ENCODE measurements around the gene GNMT.

The GNMT gene

GRCh38 chr6:43001843-43002242 is 41.3 kb downstream of the GNMT start:
- Histone ChIP-seq H3K9ac (ENCODE audit: low read length) (no peak overlapping the region), H3K36me3 (ENCODE audit: control insufficient read depth, low read depth, low read length) (peaks cover 5% of the 10 kb centered on the region), H3K9me3 (ENCODE audit: control insufficient read depth, low read depth, low read length) (no peaks in the 10 kb centered on the region), H3K27me3 (ENCODE audit: control insufficient read depth, insufficient read depth, low read length) (no peaks in the 10 kb centered on the region), H3K4me3 (ENCODE audit: low read length) (no peak overlapping the region), H3K27ac (ENCODE audit: low read length) (no peak overlapping the region), H3K4me1 (ENCODE audit: control insufficient read depth, low read depth, low read length) (no peaks in the 10 kb centered on the region)

- H3K27ac ChIP-seq (ENCODE audit: low read length): no peak overlapping the region
- no peak overlapping the region for H3K4me3 ChIP-seq (ENCODE audit: low read length)
- H3K9me3 ChIP-seq (ENCODE audit: control insufficient read depth, low read depth, low read length): no peaks in the 10 kb centered on the region
- H3K4me1 ChIP-seq (ENCODE audit: control insufficient read depth, low read depth, low read length): no peaks in the 10 kb centered on the region
- H3K36me3 ChIP-seq (ENCODE audit: control insufficient read depth, low read depth, low read length): peaks cover 40% of the 10 kb centered on the region
- H3K27me3 ChIP-seq (ENCODE audit: control insufficient read depth, insufficient read depth, low read length): no peaks in the 10 kb centered on the region
- no peak overlapping the region for H3K9ac ChIP-seq (ENCODE audit: low read length)
Measured at GRCh38 chr6:43005844-43006243, 45.3 kb downstream of the GNMT start.

- no peaks in the 10 kb centered on the region for H3K27me3 ChIP-seq (ENCODE audit: control insufficient read depth, insufficient read depth, low read length)
- no peaks in the 10 kb centered on the region for H3K9me3 ChIP-seq (ENCODE audit: control insufficient read depth, low read depth, low read length)
- H3K36me3 ChIP-seq (ENCODE audit: control insufficient read depth, low read depth, low read length): peaks cover 44% of the 10 kb centered on the region
- no peak overlapping the region for H3K4me3 ChIP-seq (ENCODE audit: low read length)
- no peaks in the 10 kb centered on the region for H3K4me1 ChIP-seq (ENCODE audit: control insufficient read depth, low read depth, low read length)
- H3K27ac ChIP-seq (ENCODE audit: low read length): no peak overlapping the region
- no peak overlapping the region for H3K9ac ChIP-seq (ENCODE audit: low read length)
Measured at GRCh38 chr6:43006251-43006650, 45.7 kb downstream of the GNMT start.

GRCh38 chr6:43007126-43007525 is 46.6 kb downstream of the GNMT start:
- Histone ChIP-seq H3K27me3 (ENCODE audit: control insufficient read depth, insufficient read depth, low read length) (no peaks in the 10 kb centered on the region), H3K9me3 (ENCODE audit: control insufficient read depth, low read depth, low read length) (no peaks in the 10 kb centered on the region), H3K27ac (ENCODE audit: low read length) (no peak overlapping the region), H3K4me3 (ENCODE audit: low read length) (no peak overlapping the region), H3K36me3 (ENCODE audit: control insufficient read depth, low read depth, low read length) (peaks cover 52% of the 10 kb centered on the region), H3K4me1 (ENCODE audit: control insufficient read depth, low read depth, low read length) (no peaks in the 10 kb centered on the region), H3K9ac (ENCODE audit: low read length) (no peak overlapping the region)

GRCh38 chr6:43009124-43009523 is 48.6 kb downstream of the GNMT start:
- no peaks in the 10 kb centered on the region for H3K4me1 ChIP-seq (ENCODE audit: control insufficient read depth, low read depth, low read length)
- H3K4me3 ChIP-seq (ENCODE audit: low read length): no peak overlapping the region
- no peaks in the 10 kb centered on the region for H3K27me3 ChIP-seq (ENCODE audit: control insufficient read depth, insufficient read depth, low read length)
- no peak overlapping the region for H3K9ac ChIP-seq (ENCODE audit: low read length)
- H3K27ac ChIP-seq (ENCODE audit: low read length): no peak overlapping the region
- no peaks in the 10 kb centered on the region for H3K9me3 ChIP-seq (ENCODE audit: control insufficient read depth, low read depth, low read length)
- H3K36me3 ChIP-seq (ENCODE audit: control insufficient read depth, low read depth, low read length): peaks cover 54% of the 10 kb centered on the region

- H3K9ac ChIP-seq (ENCODE audit: low read length): no peak overlapping the region
- no peaks in the 10 kb centered on the region for H3K4me1 ChIP-seq (ENCODE audit: control insufficient read depth, low read depth, low read length)
- no peaks in the 10 kb centered on the region for H3K9me3 ChIP-seq (ENCODE audit: control insufficient read depth, low read depth, low read length)
- H3K4me3 ChIP-seq (ENCODE audit: low read length): no peak overlapping the region
- H3K27me3 ChIP-seq (ENCODE audit: control insufficient read depth, insufficient read depth, low read length): no peaks in the 10 kb centered on the region
- H3K36me3 ChIP-seq (ENCODE audit: control insufficient read depth, low read depth, low read length): peaks cover 50% of the 10 kb centered on the region
- no peak overlapping the region for H3K27ac ChIP-seq (ENCODE audit: low read length)
Measured at GRCh38 chr6:43011207-43011606, 50.7 kb downstream of the GNMT start.

- H3K9me3 ChIP-seq (ENCODE audit: control insufficient read depth, low read depth, low read length): no peaks in the 10 kb centered on the region
- peaks cover 44% of the 10 kb centered on the region for H3K36me3 ChIP-seq (ENCODE audit: control insufficient read depth, low read depth, low read length)
Measured at GRCh38 chr6:43012364-43012763, 51.8 kb downstream of the GNMT start.

GRCh38 chr6:43013097-43013842 is 52.7 kb downstream of the GNMT start:
- Histone ChIP-seq H3K27me3 (ENCODE audit: control insufficient read depth, insufficient read depth, low read length) (no peaks in the 10 kb centered on the region), H3K9me3 (ENCODE audit: control insufficient read depth, low read depth, low read length) (no peaks in the 10 kb centered on the region), H3K27ac (ENCODE audit: low read length) (no peak overlapping the region), H3K4me3 (ENCODE audit: low read length) (peak overlapping the region; percentile 76), H3K4me1 (ENCODE audit: control insufficient read depth, low read depth, low read length) (no peaks in the 10 kb centered on the region), H3K9ac (ENCODE audit: low read length) (peak overlapping the region; percentile 49), H3K36me3 (ENCODE audit: control insufficient read depth, low read depth, low read length) (peaks cover 45% of the 10 kb centered on the region)

More at GRCh38 chr6:43012364-43012763, 51.8 kb downstream of the GNMT start:
- Histone ChIP-seq H3K9ac (ENCODE audit: low read length) (no peak overlapping the region), H3K27me3 (ENCODE audit: control insufficient read depth, insufficient read depth, low read length) (no peaks in the 10 kb centered on the region), H3K4me3 (ENCODE audit: low read length) (no peak overlapping the region), H3K4me1 (ENCODE audit: control insufficient read depth, low read depth, low read length) (no peaks in the 10 kb centered on the region), H3K27ac (ENCODE audit: low read length) (no peak overlapping the region)
